Panc1 (cell line): Measurements from ENCODE around the gene HIPK2. TPM values are rescaled to one million over a fixed set of nuclear protein-coding genes. Genes with fewer than 3 reads are reported as not detected.

Experiments used
- ATAC-seq: fragments of 200-7000 bp; cut with Tn5 transposase; 2 replicates; pipeline ENCODE4 v1.9.1; 2020; ENCODE audit warnings: mild to moderate bottlenecking, moderate library complexity
- BruUV-seq: library from RNA; stranded (reverse); fragments of 400-500 nt; replicated peaks from 2 replicates; lab custom pipeline; 2021; lab: Mats Ljungman, UMichigan
- CTCF ChIA-PET: fragments of 300-600 bp; sonication (Branson Sonifier 250); formaldehyde crosslinking; loops from one replicate; lab custom pipeline; 2022; ENCODE audit warnings: antibody characterized with exemption; lab: Charles Lee
- POLR2A ChIA-PET: fragments of 300-600 bp; sonication (Branson Sonifier 250); formaldehyde crosslinking; loops from one replicate; lab custom pipeline; 2022; ENCODE audit warnings: antibody characterized with exemption; lab: Charles Lee
- DNase-seq: peaks from one replicate; pipeline ENCODE4 v3.0.0-alpha.2; 2010; ENCODE audit warnings: low read depth, low spot score
- H3K27ac ChIP-seq: 2 replicates; pipeline ENCODE4 v1.5.1; 2011; ENCODE audit warnings: mild to moderate bottlenecking, low read length, inconsistent platforms
- H3K27me3 ChIP-seq: fragments of 200-500 bp; sonication (Bioruptor generic); 2 replicates; pipeline ENCODE4 v1.6.0; 2014; ENCODE audit warnings: low read length, inconsistent platforms; ENCODE audit not compliant: control insufficient read depth, insufficient read depth
- H3K36me3 ChIP-seq: fragments of 200-500 bp; sonication (Bioruptor generic); 2 replicates; pipeline ENCODE4 v1.5.1; 2014; ENCODE audit warnings: inconsistent platforms, mild to moderate bottlenecking, low read length, moderate library complexity; ENCODE audit not compliant: control insufficient read depth, insufficient read depth
- H3K4me1 ChIP-seq: 2 replicates; pipeline ENCODE4 v1.5.1; 2011; ENCODE audit warnings: inconsistent platforms, mild to moderate bottlenecking, low read length, moderate library complexity; ENCODE audit not compliant: control insufficient read depth, insufficient read depth
- H3K4me3 ChIP-seq, 2 experiments: 2 replicates each; pipeline ENCODE4 v1.5.1; 2011 to 2012; ENCODE audit warnings: low read depth in 2 of 2, low read length in 2 of 2, mild to moderate bottlenecking in 2 of 2, inconsistent platforms in 1 of 2, moderate library complexity in 1 of 2
- H3K9me3 ChIP-seq: fragments of 200-500 bp; sonication (Bioruptor generic); 2 replicates; pipeline ENCODE4 v1.5.1; 2014; ENCODE audit warnings: low read depth, mild to moderate bottlenecking, inconsistent platforms, low read length, moderate library complexity; ENCODE audit not compliant: control insufficient read depth, insufficient read depth
- CTCF ChIP-seq: fragments of 450-650 bp; IDR thresholded peaks from 2 replicates; pipeline ENCODE4 v1.5.1; 2017; ENCODE audit warnings: mild to moderate bottlenecking
- POLR2AphosphoS5 ChIP-seq: IDR thresholded peaks from 2 replicates; pipeline ENCODE4 v1.6.1; 2012; ENCODE audit warnings: mild to moderate bottlenecking, low read depth, low read length, moderate library complexity
- REST ChIP-seq, 2 experiments: IDR thresholded peaks; 2 replicates each; pipeline ENCODE4 v1.6.1; 2011 to 2012; ENCODE audit warnings: low read depth in 2 of 2, control low read depth in 1 of 2, low read length in 1 of 2, mild to moderate bottlenecking in 1 of 2, moderate library complexity in 1 of 2; ENCODE audit not compliant: insufficient read depth in 1 of 2
- SIN3A ChIP-seq: IDR thresholded peaks from 2 replicates; pipeline ENCODE4 v1.6.1; 2012; ENCODE audit warnings: low read depth, mild to moderate bottlenecking, low read length, moderate library complexity, borderline replicate concordance; ENCODE audit not compliant: insufficient read depth
- TCF7L2 ChIP-seq: IDR thresholded peaks from 2 replicates; pipeline ENCODE4 v1.6.1; 2011; ENCODE audit warnings: mild to moderate bottlenecking, low read depth, low read length, inconsistent platforms
- in situ Hi-C: cut with HindIII; loops from 2 replicates; pipeline ENCODE4 v1.10.0; 2016; ENCODE audit warnings: low sequenced_read_pairs, low pct_unique_long_range_greater_than_20kb
- intact Hi-C: fragments of 100-400 bp; cut with micrococcal nuclease; formaldehyde crosslinking; loops from one replicate; pipeline ENCODE4 v1.10.0; 2022; ENCODE audit not compliant: unreplicated experiment
- total RNA-seq: library from RNA; stranded (reverse); gene quantifications from one replicate; pipeline ENCODE4 v1.2.1, GENCODE V29; 2021; ENCODE audit not compliant: unreplicated experiment

The HIPK2 gene
- total RNA-seq, 1 experiment from 2014 or later: 34.1 TPM

DNA sequence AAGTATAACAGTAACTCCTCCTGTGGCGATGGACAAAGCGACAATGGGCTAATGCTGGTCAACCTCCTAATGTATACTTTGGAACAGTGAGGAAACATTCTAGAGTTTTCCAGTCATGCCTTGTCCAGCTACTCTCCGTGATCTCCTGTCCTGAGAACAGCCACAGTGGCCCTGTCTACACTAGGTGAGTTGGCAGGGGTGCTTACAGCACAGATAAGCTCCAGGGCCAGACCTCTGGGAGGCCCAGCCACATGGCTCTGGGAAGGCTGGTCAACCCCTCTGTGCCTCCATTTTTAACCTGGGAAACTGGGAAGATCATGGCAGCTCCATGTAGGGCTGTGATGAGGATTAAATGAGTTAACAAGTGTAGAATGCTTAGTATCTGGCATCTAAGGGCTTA, 197.4 kb downstream of the HIPK2 start:
- Histone ChIP-seq H3K36me3 (no peaks in the 10 kb centered on the region), H3K27ac (no peak overlapping the region), H3K4me1 (no peaks in the 10 kb centered on the region), H3K9me3 (no peaks in the 10 kb centered on the region), H3K27me3 (no peaks in the 10 kb centered on the region), H3K4me3 (no peak overlapping the region)
- intact Hi-C loops (no loop called here), in situ Hi-C loops (no loop called here)
- ChIA-PET CTCF (no interaction called here), POLR2A (interaction anchor here (0.6 kb wide), 1 partner anchor 694 kb away, joined by 5 read pairs; no protein-coding TSS in a partner anchor)
- no peak for ATAC-seq
- no peak for TF ChIP-seq SIN3A
- no peak for TF ChIP-seq TCF7L2
- TF ChIP-seq CTCF: no peak
- TF ChIP-seq REST (IDR thresholded peaks at IDR 0.05; ENCODE audit: insufficient read depth in 1 of 2, low read depth in 2 of 2, low read length in 1 of 2): no peak
- no peak for TF ChIP-seq POLR2AphosphoS5
- BruUV-seq: no TSS peak
- no peak for DNase-seq

DNA sequence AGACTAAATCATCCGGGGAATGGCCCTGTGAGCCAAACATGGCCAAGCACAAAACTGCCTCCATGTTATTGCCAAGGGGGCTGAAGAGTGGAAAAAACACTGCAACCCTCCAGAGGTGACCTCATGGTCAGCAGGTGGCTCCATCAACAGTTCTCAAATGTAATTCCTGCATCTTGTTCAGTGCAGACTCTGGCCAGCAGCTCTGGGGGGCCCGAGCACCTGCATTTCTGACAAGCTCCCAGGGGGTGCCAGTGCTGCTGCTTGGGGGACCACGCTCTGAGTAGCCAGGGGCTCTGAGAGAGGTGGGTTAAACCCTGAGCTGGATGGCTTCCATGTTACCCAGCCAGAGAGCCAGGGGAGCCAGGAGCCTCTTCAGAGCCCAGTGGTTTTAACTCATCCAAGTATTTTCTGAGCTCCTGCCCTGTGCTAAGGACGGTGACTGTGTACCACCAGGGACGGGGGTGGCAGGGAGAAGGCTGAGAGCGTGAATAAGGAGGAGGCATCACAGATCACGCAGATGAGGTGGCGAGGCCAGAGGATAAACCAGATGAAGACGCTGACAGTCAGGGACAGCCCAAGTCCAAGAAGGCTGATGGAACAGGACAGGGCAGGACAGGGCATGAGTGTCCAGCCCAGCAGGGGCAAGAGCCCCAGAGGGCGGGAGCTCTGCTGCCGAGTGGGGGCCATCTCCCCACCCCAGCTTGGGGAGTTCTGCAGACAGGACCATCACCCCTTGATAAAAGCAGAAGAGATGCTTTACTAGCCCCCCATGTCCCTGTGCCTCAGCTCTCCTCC, 201.4 kb downstream of the HIPK2 start:
- Histone ChIP-seq H3K27me3 (no peaks in the 10 kb centered on the region), H3K36me3 (no peaks in the 10 kb centered on the region), H3K27ac (no peak overlapping the region), H3K4me1 (no peaks in the 10 kb centered on the region), H3K4me3 (no peak overlapping the region), H3K9me3 (no peaks in the 10 kb centered on the region)
- intact Hi-C loops: no loop called here
- DNase-seq (no peak), ATAC-seq (peak; percentile 28; the same call in 1 of the 2 replicates)
- in situ Hi-C loops: no loop called here
- TF ChIP-seq POLR2AphosphoS5 (no peak), TCF7L2 (no peak), REST (IDR thresholded peaks at IDR 0.05; ENCODE audit: insufficient read depth in 1 of 2, low read depth in 2 of 2, low read length in 1 of 2) (no peak), SIN3A (no peak), CTCF (no peak)
- POLR2A ChIA-PET: no interaction called here
- BruUV-seq: no TSS peak
- CTCF ChIA-PET: no interaction called here
